ENCODE results near the gene FOXRED2.
"Not testable (repeated sequence)": the region's sequence is repeated elsewhere in the genome, so short reads cannot be mapped to it uniquely, and the experiment has no call there.

FOXRED2 gene

GRCh38 chr22:36536717-36537116 is 29.9 kb upstream of the FOXRED2 start:
- H3K4me3 ChIP-seq (ENCODE audit: low read length) = no peak overlapping the region
- DNase-seq (ENCODE audit: low read depth) = no peak
- no peak for TF ChIP-seq CTCF (conservative IDR thresholded peaks at IDR 0.05; ENCODE audit: low read depth, low read length)

- not testable (repeated sequence) for H3K4me3 ChIP-seq (ENCODE audit: low read length); DNase-seq (ENCODE audit: low read depth)
Observed at GRCh38 chr22:36533320-36533719, 26.5 kb upstream of the FOXRED2 start.

- TF ChIP-seq CTCF (conservative IDR thresholded peaks at IDR 0.05; ENCODE audit: low read depth, low read length) = no peak
- DNase-seq (ENCODE audit: low read depth) = no peak
- no peak overlapping the region for H3K4me3 ChIP-seq (ENCODE audit: low read length)
Observed at GRCh38 chr22:36532466-36532865, 25.6 kb upstream of the FOXRED2 start.

GRCh38 chr22:36528795-36529751 is 22.2 kb upstream of the FOXRED2 start, which contains the start of gene EIF3D:
Gene EIF3D, minus strand, starts transcription at chr22:36529166. Its CDS starts 3,045 bp downstream, at chr22:36526121.
- no peak for TF ChIP-seq CTCF (conservative IDR thresholded peaks at IDR 0.05; ENCODE audit: low read depth, low read length)
- peak; percentile 99 for DNase-seq (ENCODE audit: low read depth)
- H3K4me3 ChIP-seq (ENCODE audit: low read length) = peak within 1 kb of the TSS; percentile 84

GRCh38 chr22:36528341-36528740 is 21.5 kb upstream of the FOXRED2 start:
- DNase-seq (ENCODE audit: low read depth) = no peak
- H3K4me3 ChIP-seq (ENCODE audit: low read length) = peak overlapping the region; percentile 84
- TF ChIP-seq CTCF (conservative IDR thresholded peaks at IDR 0.05; ENCODE audit: low read depth, low read length) = no peak

GRCh38 chr22:36522662-36523061 is 15.8 kb upstream of the FOXRED2 start:
- no peak for DNase-seq (ENCODE audit: low read depth)
- no peak for TF ChIP-seq CTCF (conservative IDR thresholded peaks at IDR 0.05; ENCODE audit: low read depth, low read length)
- H3K4me3 ChIP-seq (ENCODE audit: low read length) = no peak overlapping the region

- no peak overlapping the region for H3K4me3 ChIP-seq (ENCODE audit: low read length)
- DNase-seq (ENCODE audit: low read depth) = no peak
- no peak for TF ChIP-seq CTCF (conservative IDR thresholded peaks at IDR 0.05; ENCODE audit: low read depth, low read length)
Observed at GRCh38 chr22:36520423-36520822, 13.6 kb upstream of the FOXRED2 start.

- not testable (repeated sequence) for H3K4me3 ChIP-seq (ENCODE audit: low read length); DNase-seq (ENCODE audit: low read depth)
Observed at GRCh38 chr22:36519906-36520305, 13.1 kb upstream of the FOXRED2 start.

All from retinal pigment epithelial cell (primary cell).